NCI-H226 (cell line): Measurements from ENCODE around the gene GART.
"Not testable (repeated sequence)": the region's sequence is repeated elsewhere in the genome, so short reads cannot be mapped to it uniquely, and the experiment has no call there.

Experiments
- DNase-seq: peaks from one replicate; pipeline ENCODE4 v3.0.0-alpha.2; 2015

Gene GART

DNA sequence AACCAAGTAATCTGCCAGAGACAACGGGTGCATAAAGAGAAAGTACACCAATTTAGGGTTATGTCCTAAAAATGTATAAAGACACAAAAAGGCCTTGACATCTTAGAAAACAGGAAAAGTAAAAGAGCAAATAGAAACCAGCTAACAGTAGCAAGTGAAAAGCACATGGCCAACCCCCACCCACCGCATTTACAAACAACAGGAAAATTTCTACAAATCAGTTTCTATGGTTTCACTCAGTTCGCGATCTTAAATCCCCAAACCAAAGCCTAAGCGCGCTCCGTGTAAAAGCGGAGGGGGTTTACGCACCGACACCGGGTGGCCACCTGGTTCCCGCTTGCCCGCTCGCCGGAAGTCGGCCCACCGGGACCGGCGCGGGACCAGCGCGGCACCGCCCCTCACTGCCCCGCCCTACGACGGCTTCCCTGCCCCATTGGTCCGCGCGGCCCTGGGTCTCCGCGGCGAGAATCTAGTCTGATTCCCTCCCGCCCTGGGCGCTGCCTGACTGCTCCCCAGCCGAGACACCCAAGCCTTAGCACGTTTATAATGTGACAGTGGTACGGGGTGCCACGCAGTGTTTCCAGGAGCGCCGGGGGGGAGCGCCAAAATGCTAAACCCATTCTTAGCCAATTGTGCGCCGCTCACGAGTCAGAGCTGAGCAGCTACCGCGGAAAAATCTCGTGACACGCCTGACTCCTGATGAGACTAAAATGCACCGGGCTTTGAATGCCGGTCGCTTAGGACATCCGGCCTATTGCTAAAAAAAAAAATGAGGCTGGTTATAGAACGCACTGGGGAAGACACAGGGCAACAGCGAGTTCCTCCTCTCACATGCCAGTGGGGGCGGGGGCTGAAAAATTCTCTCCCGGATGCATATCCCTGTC, at the start of gene GART:
GART (minus strand) TSS at position 362 of the 884 bp plus-strand sequence. CDS start 2,802 bp downstream, outside the sequence.
- peak; percentile 78 for DNase-seq

DNA sequence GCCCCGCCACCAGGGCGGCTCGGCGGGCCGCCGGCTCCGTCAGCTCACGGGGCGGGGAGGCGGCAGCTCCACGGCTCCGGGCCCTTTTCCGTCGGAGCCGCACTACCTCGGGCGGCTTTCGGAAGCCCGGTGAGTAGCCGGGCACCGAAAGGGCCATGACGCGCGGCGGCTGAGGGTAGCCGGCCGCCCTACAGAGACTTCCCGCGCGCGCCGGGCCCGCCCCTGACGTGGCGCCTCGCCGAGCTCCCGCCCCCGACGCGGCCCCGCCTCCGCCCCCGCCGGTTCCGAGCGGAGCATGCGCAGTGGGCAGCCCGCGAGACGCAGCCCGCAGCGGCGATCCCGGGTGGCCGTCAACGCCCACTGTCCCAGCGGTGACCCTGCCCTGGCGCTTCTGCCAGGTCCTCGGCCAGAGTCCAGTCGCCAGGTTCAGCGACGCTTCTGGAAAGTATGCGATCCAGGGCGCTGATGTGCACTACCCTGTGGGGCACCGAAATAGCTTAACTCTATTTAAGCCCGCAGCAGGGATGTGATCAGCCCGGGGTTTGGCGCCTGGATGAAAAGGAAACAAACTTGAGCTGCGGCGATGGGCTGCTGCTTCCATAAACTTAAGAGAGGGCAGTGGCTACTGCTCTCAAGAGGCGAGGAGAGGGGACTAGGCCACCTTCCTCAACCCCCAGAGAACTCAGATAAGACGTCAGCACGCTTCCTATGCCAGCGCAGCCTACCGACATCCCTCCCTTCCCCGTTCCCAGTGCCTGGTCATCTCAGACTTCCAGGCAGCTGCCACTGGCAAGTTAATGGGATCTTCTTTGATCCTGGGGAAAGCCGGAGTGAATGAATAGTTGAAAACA, 46.8 kb upstream of the GART start, which contains the start of gene DONSON:
DONSON (minus strand) TSS at position 200 of the 851 bp plus-strand sequence; CDS start at position 157, 43 bp downstream.
- DNase-seq = peak; percentile 67

DNA sequence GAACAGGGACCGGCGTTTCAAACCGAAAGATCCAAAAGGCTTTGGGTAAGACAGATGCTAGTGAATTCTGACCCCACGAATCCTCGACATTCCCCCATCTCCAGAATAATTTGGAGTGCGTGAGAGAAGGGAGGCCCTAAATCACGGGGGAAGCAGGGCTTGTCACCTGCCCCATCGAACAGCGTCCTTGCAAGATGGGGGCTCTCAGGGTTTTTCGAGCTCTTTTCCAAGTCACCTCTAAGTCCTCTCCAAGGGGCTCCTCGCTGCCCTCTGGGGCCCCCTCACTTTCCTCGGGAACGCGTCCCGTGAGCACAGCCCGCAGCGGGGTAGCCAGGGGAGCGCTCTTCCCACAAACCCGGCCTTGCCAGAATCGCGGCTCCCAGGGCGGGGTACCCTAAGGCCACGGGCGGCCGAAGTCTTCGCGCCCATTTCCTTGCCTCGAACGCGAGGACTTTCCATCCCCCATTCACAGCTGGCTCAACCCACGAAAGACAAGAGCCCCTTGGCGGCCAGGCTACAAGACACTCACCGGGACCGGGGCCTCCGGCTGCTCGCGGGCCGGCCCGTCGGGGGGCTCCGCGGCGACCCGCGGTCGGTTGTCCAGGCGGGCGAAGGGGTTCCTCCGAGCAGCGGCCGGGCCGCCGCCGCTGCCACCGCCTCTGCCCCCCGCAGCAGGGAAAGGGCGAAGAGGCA, 46.0 kb upstream of the GART start:
- DNase-seq = peak; percentile 5

DNA sequence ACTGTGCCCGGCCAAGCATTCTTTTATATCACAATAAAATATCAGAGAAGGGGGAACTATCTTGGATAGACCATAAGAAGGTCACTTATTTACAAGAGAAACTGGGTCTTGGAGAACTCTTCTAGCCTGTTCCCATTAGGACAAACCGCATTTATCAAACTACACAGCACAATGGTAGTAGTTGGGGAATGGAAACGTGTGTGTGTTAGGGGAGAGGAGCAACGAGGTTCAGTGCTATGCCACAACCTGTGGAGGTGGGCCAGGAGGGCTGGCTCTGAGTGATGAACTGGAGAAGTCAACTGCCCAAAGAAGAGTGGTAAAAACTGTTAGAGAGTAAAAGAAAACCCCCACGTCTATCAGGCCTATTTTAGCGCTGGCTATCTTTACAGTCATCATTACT, 45.0 kb upstream of the GART start:
- no peak for DNase-seq

DNA sequence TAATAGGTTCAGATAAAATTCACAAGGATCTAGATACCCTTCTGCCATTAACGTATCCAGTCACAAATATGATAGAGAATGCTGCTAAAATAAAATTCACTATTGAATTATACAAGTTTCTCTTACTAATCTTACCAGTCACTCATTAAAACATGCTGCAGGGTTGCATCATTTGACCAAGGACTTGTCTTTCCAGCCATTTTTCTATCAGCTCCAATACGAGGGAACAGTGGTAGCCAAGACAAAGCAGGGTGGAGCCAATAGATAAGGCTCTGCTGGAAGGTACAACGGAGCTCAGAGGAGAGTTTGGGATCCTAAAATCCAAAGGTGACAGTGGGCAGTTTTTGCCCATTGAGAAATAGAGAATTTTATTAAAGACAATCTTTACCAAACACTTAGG, 42.5 kb upstream of the GART start:
- DNase-seq = no peak

DNA sequence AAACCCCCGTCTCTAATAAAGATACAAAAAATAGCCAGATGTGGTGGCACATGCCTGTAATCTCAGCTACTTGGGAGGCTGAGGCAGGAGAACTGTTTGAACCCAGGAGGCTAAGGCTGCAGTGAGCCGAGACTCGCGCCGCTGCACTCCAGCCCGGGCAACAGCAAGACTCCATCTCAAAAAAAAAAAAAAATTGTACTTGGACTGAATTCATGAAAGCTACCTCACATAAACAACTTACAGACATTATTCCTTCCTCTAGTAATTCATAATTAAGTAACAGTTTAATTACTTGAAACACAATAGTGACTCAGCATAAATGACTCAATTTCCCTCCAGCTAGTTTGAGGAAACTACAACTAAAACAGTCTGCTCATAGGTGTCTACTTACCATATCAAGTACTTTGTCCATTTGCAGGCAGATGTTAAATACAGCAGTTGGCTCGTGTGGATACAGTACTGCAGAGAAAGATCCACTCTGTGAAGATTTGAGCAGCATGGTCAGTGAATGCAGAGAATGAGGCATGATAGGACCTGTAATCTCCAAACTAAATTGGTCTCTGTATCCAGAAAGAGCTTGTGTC, 37.1 kb upstream of the GART start:
- no peak for DNase-seq

DNA sequence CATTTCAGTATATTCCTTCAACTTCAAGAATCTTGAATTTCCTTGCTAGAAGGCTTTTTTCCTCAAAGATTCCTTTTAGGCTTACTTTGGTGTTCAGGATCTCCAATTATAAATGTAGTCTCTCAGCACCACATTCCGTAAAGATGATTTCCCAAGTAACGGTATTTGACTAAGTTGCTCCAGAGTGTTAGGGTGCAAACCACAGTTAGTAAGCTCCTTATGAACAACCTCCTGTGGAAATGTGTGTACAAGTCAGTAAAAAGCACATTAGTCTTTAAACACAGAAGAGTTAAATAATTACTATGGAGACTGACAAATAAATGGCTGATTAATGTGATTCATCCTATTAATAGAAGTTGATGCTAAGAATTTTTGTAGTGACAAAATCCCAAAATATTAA, 36.3 kb upstream of the GART start:
- DNase-seq = no peak

DNA sequence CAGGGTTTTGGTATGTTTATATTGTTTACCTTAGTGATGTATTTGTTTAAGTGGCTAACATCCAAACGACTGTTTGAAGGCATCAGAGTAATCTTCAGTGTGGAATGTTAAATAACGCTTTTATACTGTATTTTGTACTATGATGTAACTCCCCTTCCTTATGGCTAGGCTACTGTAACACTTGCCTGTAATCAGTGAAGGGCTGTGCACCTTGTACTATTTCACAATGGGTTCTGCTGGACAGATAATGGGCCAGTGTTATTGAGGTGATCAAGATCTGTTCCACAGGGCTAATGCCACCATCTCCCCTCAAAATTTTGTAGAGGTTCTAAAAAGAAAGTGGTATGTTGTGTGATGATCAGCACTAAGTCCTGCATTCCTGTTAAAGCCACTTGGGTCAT, 34.8 kb upstream of the GART start:
- not testable (repeated sequence) for DNase-seq

DNA sequence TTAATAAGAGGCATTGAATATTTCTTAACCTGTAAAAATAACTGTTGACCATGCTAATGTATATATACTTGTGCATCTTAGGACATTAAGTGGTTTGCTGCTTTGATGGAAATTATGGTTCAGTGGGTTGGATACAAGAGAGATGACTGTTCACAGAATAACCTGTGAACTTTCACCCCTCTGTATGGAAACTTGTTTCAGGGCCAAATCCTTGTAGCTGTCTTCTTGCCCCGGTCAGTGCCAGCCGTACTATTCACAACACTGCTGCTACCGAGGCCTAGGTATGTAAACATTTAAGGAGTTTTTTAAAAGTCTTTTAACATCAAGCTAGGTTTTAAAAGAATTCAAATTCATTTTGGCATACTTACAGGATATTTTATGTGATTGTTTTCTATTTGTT, 30.4 kb upstream of the GART start:
- DNase-seq = no peak

DNA sequence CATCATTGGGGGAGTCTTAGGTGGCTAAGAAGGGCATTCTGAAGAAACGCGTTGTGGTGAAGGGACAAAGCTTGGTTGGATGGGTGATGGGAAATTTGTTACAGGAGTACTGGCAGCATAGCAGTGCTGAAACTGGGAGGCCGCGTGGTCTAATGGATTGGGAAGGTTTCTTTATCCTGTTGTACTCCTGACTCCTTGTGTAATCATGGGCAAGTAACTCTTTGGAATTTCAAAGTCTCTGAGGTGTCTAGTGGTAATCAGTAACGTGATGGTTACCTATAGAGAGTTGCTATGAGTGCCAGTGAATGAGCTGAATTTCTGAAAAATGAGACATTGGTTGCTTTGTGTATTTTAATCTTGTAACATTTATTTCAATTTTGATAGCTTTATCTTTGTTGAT, 28.1 kb upstream of the GART start:
- DNase-seq = no peak

DNA sequence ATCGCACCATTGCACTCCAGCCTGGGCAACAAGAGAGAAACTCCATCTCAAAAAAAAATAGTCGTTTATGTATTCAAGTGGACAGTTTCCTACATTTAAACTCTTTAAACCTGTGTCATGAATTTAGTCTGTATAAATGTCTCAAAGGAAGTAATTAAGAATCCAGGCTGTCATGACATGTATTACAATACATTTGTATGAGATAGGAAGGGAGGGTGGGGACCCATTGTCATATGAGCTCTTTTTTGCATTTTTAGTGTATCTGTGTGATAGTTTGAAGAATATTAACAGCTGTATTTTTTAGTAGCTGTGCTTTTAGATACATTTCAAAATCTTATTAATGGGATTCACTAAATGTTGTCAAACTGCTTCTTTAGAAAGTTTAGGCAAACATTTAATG, 26.5 kb upstream of the GART start:
- DNase-seq = no peak

DNA sequence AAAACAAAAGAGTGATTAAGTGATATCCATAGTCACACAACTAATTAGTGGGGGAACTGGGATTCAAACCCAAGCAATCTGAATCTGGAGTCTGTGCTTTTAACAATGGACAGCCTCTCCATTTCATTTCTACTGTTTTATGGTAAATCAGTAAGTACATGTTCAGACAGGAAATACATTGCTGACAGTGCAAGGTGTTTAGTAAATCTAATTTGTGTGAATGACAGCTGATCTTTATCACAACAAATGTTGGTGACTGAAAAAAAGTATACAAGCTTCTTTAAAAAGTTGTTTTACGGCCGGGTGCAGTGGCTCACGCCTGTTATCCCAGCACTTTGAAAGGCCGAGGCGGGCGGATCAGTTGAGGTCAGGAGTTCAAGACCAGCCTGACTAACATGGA, 26.0 kb upstream of the GART start:
- no peak for DNase-seq

DNA sequence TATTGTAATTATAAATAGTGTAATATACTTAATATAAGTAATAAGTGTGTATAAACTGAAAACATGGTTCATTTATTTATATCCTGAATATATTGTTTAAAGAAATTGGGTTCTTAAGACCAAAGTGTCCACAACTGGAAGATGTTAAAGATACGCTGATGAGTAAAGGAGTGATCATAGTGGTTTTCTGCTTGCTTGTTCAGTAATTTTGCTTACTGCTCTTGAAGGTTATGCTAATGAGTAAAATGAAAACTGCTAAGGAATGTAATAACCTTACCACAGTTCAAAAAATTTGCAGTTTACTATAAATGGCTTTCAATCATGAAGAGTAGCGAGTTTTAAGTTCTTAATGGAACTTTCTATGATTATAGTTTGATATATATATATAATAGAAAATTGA, 24.6 kb upstream of the GART start:
- DNase-seq = no peak

DNA sequence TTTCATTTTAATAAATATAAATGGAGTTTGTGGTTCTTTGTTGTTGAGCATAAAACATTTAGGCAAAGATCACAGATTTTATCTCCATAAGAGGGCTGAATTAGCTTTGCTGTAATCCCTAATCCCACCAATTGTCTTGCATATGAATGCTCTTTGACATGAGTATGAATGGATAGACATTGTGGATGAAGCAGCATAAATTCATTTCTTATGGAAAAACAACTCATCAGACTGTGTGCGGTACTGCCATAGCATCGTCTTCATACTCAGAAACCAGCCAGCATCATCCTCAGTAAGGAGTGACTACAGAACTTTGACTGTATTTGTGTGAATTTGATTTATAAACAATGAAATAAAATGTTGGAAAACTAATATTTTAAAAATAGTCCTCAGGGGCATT, 20.5 kb upstream of the GART start:
- DNase-seq = no peak

DNA sequence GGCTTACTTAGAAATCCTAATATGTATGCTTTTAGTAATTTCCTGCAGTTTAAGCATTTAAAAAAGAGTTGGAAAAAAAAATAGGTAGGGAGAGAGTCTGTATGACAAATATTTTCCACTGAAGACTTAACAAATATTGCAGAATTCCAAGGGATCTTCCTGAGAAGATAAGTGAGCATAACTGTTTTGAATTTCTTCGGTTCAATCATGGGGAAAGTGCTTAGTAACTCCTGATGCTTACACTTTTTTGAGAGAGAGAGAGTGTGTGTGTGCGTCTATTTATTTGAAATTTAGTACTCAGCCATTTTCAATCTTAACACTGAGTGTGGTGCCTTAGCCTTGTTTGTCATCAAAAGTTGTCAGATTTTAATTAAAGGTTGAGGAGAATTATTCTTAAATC, 19.5 kb upstream of the GART start:
- no peak for DNase-seq

DNA sequence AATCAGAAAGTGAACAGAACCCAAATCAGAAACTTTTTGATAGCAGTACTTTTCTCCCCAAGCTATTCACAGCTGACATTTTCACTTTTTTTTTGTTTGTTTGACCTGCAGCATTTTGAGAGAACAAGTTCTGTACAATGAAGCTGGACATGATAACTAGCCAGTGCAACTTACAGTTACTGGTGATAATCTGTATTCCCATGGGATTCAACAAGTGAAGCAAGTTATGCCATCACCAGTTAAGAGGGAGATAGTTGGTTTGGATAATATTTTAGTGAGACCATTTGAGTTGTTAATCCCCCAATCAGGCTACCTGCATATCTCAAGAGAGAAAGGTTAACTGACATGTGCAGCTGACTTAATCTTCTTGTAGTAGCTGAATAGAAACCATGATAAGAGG, 19.0 kb upstream of the GART start:
- no peak for DNase-seq

DNA sequence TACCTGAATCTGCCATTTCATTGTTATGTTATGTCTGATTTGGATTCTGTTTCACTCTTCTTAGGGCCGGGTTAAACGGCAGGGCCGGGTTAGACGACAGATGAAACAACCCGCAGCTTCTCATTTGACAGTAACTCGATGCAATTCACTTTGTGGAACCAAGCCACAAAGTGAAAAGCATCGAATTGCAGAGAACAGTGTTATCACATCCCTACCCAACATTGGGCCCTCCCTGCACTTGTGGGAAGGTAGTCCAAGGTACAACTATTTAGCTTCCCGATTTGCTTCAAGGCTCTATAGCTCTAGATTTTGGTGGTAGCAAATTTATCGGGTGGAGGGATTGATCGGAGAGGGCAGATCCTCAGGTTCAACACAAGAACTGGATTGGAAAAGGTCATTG, 17.9 kb upstream of the GART start:
- no peak for DNase-seq

DNA sequence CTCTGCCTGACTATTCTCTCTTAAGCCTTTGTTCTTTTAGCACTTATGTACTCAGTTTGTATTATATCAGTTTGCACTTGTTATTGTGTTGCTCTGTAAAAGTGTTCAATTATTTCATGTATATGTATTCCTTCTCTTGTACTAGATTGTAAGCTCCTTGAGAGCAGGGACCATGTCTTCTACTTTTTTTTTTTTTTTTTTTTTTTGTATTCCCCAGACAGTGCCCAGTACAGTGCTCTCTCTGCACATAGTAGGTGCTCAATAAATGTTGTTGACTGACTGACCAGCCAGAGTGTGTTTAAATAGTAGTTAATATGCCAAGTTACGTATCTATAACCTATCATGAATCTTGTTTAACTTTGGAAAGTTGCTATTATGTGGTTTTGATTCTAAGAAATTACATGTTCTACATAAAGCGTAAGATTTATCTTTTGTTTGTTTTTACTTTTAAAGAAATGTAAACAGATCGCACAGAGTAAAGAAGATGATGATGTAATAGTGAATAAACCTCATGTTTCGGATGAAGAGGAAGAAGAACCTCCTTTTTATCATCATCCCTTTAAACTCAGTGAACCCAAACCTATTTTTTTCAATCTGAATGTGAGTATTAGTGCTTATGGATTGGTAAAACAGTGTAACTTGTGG, 17.0 kb upstream of the GART start:
- DNase-seq = no peak

DNA sequence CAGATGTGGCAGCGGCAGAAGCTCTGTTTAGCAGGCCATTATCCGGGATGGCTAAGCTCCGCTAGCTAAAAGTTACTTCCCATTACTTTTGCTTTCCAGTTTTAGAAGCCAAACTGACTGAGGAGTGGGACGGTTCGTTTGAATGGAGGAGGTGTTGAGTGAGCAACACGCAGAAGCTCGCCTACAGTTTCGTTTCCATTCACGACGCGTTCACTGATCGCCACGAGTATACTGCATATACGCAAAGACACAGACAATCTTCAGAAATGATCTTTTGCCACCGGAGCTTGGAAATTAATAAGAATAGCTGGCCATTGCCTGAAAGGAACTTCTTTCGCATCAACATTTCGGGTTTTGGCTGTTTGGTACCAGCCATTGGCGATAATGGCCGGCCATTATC, 15.5 kb upstream of the GART start:
- no peak for DNase-seq

DNA sequence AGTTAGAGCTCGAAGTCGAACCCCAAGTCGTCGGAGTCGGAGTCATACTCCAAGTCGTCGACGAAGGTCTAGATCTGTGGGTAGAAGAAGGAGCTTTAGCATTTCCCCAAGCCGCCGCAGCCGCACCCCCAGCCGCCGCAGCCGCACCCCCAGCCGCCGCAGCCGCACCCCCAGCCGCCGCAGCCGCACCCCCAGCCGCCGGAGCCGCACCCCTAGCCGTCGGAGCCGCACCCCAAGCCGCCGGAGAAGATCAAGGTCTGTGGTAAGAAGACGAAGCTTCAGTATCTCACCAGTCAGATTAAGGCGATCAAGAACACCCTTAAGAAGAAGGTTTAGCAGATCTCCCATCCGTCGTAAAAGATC, 13.0 kb upstream of the GART start:
- DNase-seq = no peak

DNA sequence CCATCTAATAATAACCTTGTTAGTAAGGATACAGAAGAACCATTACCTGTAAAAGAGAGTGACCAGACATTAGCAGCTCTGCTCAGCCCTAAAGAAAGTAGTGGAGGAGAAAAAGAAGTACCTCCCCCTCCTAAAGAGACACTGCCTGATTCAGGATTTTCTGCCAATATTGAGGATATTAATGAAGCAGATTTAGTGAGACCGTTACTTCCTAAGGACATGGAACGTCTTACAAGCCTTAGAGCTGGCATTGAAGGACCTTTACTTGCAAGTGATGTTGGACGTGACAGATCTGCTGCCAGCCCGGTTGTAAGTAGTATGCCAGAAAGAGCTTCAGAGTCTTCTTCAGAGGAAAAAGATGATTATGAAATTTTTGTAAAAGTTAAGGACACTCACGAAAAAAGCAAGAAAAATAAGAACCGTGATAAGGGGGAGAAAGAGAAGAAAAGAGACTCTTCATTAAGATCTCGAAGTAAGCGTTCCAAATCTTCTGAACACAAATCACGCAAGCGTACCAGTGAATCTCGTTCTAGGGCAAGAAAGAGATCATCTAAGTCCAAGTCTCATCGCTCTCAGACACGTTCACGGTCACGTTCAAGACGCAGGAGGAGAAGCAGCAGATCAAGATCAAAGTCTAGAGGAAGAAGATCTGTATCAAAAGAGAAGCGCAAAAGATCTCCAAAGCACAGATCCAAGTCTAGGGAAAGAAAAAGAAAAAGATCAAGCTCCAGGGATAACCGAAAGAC, 12.5 kb upstream of the GART start:
- no peak for DNase-seq
